ENCODE results near the gene RNF148.
"Not testable (repeated sequence)": the region's sequence is repeated elsewhere in the genome, so short reads cannot be mapped to it uniquely, and the experiment has no call there.

Gene RNF148

DNA sequence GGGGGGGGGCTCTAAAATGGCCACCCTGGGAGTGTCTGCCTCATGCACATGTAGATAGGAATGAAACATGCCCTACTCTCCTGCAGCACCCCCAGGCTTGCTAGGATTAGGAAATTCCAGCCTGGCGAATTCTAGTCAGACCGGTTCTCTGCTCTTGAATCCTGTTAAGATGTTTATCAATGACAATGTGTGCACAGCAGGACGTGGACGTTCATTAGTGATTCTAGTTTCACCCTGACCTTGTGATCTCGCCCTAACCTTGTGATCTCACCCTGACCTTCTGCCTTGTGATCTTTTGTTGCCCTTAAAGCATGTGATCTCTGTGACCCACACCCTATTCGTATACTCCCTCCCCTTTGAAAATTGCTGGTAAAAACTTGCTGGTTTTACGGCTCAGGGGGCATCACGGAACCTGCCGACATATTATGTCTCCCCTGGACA, 23.4 kb downstream of the RNF148 start:
- not testable (repeated sequence) for H3K9ac ChIP-seq (ENCODE audit: low read length in 5 of 5); H3K9me3 ChIP-seq (ENCODE audit: control insufficient read depth in 5 of 5, low read length in 5 of 5); H3K27me3 ChIP-seq (ENCODE audit: control insufficient read depth in 5 of 5, insufficient read depth in 4 of 5, low read length in 5 of 5); H3K4me1 ChIP-seq (ENCODE audit: control insufficient read depth in 5 of 5, insufficient read depth in 5 of 5, low read length in 5 of 5); H3K4me3 ChIP-seq (ENCODE audit: low read depth in 1 of 5, low read length in 5 of 5); H3K27ac ChIP-seq (ENCODE audit: low read depth, low read length); H3K36me3 ChIP-seq (ENCODE audit: control insufficient read depth in 5 of 5, insufficient read depth in 5 of 5, low read length in 5 of 5)

DNA sequence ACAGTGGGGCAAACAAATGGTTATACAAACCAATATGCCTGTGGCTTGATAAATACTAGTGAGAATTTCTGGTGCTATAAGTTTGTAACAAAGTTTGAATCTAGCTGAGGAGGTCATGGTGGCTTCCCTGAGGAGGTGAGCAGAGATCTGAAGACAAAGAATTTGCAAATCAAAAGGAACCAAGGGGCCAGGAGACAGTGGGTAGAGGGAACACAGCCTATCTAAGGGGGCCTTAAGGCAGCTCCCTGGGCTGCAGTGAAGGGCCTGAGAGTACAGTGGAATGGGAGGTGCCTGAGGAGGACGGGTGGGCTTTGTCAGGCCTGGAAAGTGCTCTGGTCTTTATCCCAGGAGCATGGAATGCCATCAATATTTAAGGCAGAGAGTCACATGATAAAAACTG, 25.6 kb downstream of the RNF148 start:
- Histone ChIP-seq H3K27ac (ENCODE audit: low read depth, low read length) (no peak overlapping the region), H3K4me1 (ENCODE audit: control insufficient read depth in 5 of 5, insufficient read depth in 5 of 5, low read length in 5 of 5) (peaks cover 0 to 11% (median 6%) of the 10 kb centered on the region in 5 donors), H3K36me3 (ENCODE audit: control insufficient read depth in 5 of 5, insufficient read depth in 5 of 5, low read length in 5 of 5) (no peaks in the 10 kb centered on the region), H3K4me3 (ENCODE audit: low read depth in 1 of 5, low read length in 5 of 5) (no peak overlapping the region), H3K27me3 (ENCODE audit: control insufficient read depth in 5 of 5, insufficient read depth in 4 of 5, low read length in 5 of 5) (no peaks in the 10 kb centered on the region), H3K9ac (ENCODE audit: low read length in 5 of 5) (no peak overlapping the region), H3K9me3 (ENCODE audit: control insufficient read depth in 5 of 5, low read length in 5 of 5) (no peaks in the 10 kb centered on the region)

DNA sequence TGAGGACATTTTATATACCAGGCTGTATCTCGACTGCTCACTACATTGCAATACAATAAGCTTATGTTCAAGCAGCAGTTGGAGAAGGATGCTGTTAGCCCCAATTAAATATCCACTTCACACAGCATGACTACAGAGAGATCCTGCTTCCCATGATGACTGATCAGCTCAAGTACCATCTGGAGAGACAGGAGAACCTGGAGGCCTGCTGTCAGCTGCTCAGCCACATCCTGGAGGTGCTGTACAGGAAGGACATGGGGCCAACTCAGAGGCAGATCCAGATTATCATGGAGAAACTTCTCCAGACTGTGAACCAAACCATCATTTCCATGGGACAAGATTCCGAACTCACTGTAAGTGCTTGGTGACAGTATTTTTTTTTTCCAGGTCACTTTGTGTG, 26.3 kb downstream of the RNF148 start:
- H3K4me3 ChIP-seq (ENCODE audit: low read depth in 1 of 5, low read length in 5 of 5) = no peak overlapping the region
- H3K36me3 ChIP-seq (ENCODE audit: control insufficient read depth in 5 of 5, insufficient read depth in 5 of 5, low read length in 5 of 5) = no peaks in the 10 kb centered on the region
- H3K27ac ChIP-seq (ENCODE audit: low read depth, low read length) = no peak overlapping the region
- peaks cover 0 to 11% (median 6%) of the 10 kb centered on the region in 5 donors for H3K4me1 ChIP-seq (ENCODE audit: control insufficient read depth in 5 of 5, insufficient read depth in 5 of 5, low read length in 5 of 5)
- H3K27me3 ChIP-seq (ENCODE audit: control insufficient read depth in 5 of 5, insufficient read depth in 4 of 5, low read length in 5 of 5) = no peaks in the 10 kb centered on the region
- H3K9ac ChIP-seq (ENCODE audit: low read length in 5 of 5) = no peak overlapping the region
- H3K9me3 ChIP-seq (ENCODE audit: control insufficient read depth in 5 of 5, low read length in 5 of 5) = no peaks in the 10 kb centered on the region

DNA sequence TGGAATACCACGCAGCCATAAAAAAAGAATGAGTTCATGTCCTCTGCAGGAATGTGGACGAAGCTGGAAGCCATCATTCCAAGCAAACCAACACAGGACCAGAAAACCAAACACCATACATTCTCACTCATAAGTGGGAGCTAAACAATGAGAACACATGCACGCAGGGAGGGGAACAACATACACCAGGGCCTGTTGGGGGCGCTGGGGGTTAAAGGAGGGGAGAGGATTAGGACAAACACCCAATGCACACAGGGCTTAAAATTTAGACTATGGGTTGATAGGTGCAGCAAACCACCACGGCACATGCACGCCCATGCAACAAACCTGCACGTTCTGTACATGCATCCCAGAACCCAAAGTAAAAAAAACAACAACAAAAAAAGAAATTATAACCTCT, 27.1 kb downstream of the RNF148 start:
- H3K36me3 ChIP-seq (ENCODE audit: control insufficient read depth in 5 of 5, insufficient read depth in 5 of 5, low read length in 5 of 5) = no peaks in the 10 kb centered on the region
- H3K9ac ChIP-seq (ENCODE audit: low read length in 5 of 5) = no peak overlapping the region
- no peak overlapping the region for H3K27ac ChIP-seq (ENCODE audit: low read depth, low read length)
- no peak overlapping the region for H3K4me3 ChIP-seq (ENCODE audit: low read depth in 1 of 5, low read length in 5 of 5)
- peaks cover 0 to 11% (median 6%) of the 10 kb centered on the region in 5 donors for H3K4me1 ChIP-seq (ENCODE audit: control insufficient read depth in 5 of 5, insufficient read depth in 5 of 5, low read length in 5 of 5)
- H3K27me3 ChIP-seq (ENCODE audit: control insufficient read depth in 5 of 5, insufficient read depth in 4 of 5, low read length in 5 of 5) = no peaks in the 10 kb centered on the region
- H3K9me3 ChIP-seq (ENCODE audit: control insufficient read depth in 5 of 5, low read length in 5 of 5) = no peaks in the 10 kb centered on the region

GRCh38 chr7:122675011-122675410, 27.7 kb downstream of the RNF148 start:
- no peaks in the 10 kb centered on the region for H3K27me3 ChIP-seq (ENCODE audit: control insufficient read depth in 5 of 5, insufficient read depth in 4 of 5, low read length in 5 of 5)
- no peak overlapping the region for H3K27ac ChIP-seq (ENCODE audit: low read depth, low read length)
- no peak overlapping the region for H3K9ac ChIP-seq (ENCODE audit: low read length in 5 of 5)
- no peaks in the 10 kb centered on the region for H3K9me3 ChIP-seq (ENCODE audit: control insufficient read depth in 5 of 5, low read length in 5 of 5)
- peaks cover 0 to 11% (median 6%) of the 10 kb centered on the region in 5 donors for H3K4me1 ChIP-seq (ENCODE audit: control insufficient read depth in 5 of 5, insufficient read depth in 5 of 5, low read length in 5 of 5)
- H3K4me3 ChIP-seq (ENCODE audit: low read depth in 1 of 5, low read length in 5 of 5) = peak overlapping the region in 1 of 5 donors; percentile 38
- H3K36me3 ChIP-seq (ENCODE audit: control insufficient read depth in 5 of 5, insufficient read depth in 5 of 5, low read length in 5 of 5) = no peaks in the 10 kb centered on the region

- Histone ChIP-seq H3K36me3 (ENCODE audit: control insufficient read depth in 5 of 5, insufficient read depth in 5 of 5, low read length in 5 of 5) (no peaks in the 10 kb centered on the region), H3K4me3 (ENCODE audit: low read depth in 1 of 5, low read length in 5 of 5) (peak overlapping the region; percentile 5 to 38 (median 18)), H3K27me3 (ENCODE audit: control insufficient read depth in 5 of 5, insufficient read depth in 4 of 5, low read length in 5 of 5) (no peaks in the 10 kb centered on the region), H3K27ac (ENCODE audit: low read depth, low read length) (no peak overlapping the region), H3K4me1 (ENCODE audit: control insufficient read depth in 5 of 5, insufficient read depth in 5 of 5, low read length in 5 of 5) (peaks cover 0 to 11% (median 6%) of the 10 kb centered on the region in 5 donors), H3K9ac (ENCODE audit: low read length in 5 of 5) (peak overlapping the region in 2 of 5 donors; percentile 28 to 48), H3K9me3 (ENCODE audit: control insufficient read depth in 5 of 5, low read length in 5 of 5) (no peaks in the 10 kb centered on the region)
Observed at GRCh38 chr7:122674502-122674901, 28.2 kb downstream of the RNF148 start.

GRCh38 chr7:122673951-122674350, 28.8 kb downstream of the RNF148 start:
- Histone ChIP-seq H3K9me3 (ENCODE audit: control insufficient read depth in 5 of 5, low read length in 5 of 5) (no peaks in the 10 kb centered on the region), H3K9ac (ENCODE audit: low read length in 5 of 5) (no peak overlapping the region), H3K4me3 (ENCODE audit: low read depth in 1 of 5, low read length in 5 of 5) (no peak overlapping the region), H3K27ac (ENCODE audit: low read depth, low read length) (no peak overlapping the region), H3K27me3 (ENCODE audit: control insufficient read depth in 5 of 5, insufficient read depth in 4 of 5, low read length in 5 of 5) (no peaks in the 10 kb centered on the region), H3K4me1 (ENCODE audit: control insufficient read depth in 5 of 5, insufficient read depth in 5 of 5, low read length in 5 of 5) (peaks cover 0 to 11% (median 6%) of the 10 kb centered on the region in 5 donors), H3K36me3 (ENCODE audit: control insufficient read depth in 5 of 5, insufficient read depth in 5 of 5, low read length in 5 of 5) (no peaks in the 10 kb centered on the region)

DNA sequence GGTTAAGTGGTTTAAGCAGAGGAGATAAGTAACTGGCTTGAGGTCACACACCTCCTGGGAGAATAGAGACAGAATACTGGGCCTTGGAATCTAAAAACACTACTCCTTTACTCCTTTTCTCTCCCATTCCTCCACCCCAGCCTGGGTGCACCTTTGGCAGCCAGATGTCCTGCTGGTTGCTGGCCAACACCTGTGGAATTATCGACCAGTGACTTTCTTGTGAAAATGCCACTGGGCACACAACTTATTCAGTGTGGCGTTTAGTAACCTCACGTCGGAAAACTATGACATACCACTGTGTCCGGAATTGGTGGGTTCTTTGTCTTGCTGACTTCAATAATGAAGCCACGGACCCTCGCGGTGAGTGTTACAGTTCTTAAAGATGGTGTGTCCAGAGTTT, 30.2 kb downstream of the RNF148 start:
- Histone ChIP-seq H3K27ac (ENCODE audit: low read depth, low read length) (no peak overlapping the region), H3K4me3 (ENCODE audit: low read depth in 1 of 5, low read length in 5 of 5) (no peak overlapping the region), H3K9me3 (ENCODE audit: control insufficient read depth in 5 of 5, low read length in 5 of 5) (no peaks in the 10 kb centered on the region), H3K9ac (ENCODE audit: low read length in 5 of 5) (no peak overlapping the region), H3K4me1 (ENCODE audit: control insufficient read depth in 5 of 5, insufficient read depth in 5 of 5, low read length in 5 of 5) (peaks cover 0 to 11% (median 6%) of the 10 kb centered on the region in 5 donors), H3K27me3 (ENCODE audit: control insufficient read depth in 5 of 5, insufficient read depth in 4 of 5, low read length in 5 of 5) (no peaks in the 10 kb centered on the region), H3K36me3 (ENCODE audit: control insufficient read depth in 5 of 5, insufficient read depth in 5 of 5, low read length in 5 of 5) (no peaks in the 10 kb centered on the region)

DNA sequence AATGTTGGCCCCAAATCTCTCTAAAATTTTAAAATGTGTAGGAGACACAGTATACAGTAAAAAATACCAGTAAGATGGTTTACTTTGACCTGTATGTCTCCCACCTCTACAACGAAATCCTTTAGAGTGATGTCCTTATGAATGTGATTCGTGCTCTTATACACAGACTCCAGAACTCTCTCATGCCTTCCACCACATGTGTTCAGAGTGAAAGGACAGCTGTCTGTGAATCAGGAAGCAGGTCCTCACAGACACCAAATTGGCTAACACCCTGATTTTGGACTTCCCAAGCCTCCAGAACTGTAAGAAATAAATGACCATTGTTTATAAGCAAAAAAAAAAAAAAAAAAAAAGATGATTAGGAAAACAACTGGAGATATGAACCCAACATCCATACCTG, 39.0 kb downstream of the RNF148 start:
- Histone ChIP-seq H3K27ac (ENCODE audit: low read depth, low read length) (no peak overlapping the region), H3K36me3 (ENCODE audit: control insufficient read depth in 5 of 5, insufficient read depth in 5 of 5, low read length in 5 of 5) (no peaks in the 10 kb centered on the region), H3K9me3 (ENCODE audit: control insufficient read depth in 5 of 5, low read length in 5 of 5) (no peaks in the 10 kb centered on the region), H3K27me3 (ENCODE audit: control insufficient read depth in 5 of 5, insufficient read depth in 4 of 5, low read length in 5 of 5) (no peaks in the 10 kb centered on the region), H3K9ac (ENCODE audit: low read length in 5 of 5) (no peak overlapping the region), H3K4me1 (ENCODE audit: control insufficient read depth in 5 of 5, insufficient read depth in 5 of 5, low read length in 5 of 5) (no peaks in the 10 kb centered on the region), H3K4me3 (ENCODE audit: low read depth in 1 of 5, low read length in 5 of 5) (no peak overlapping the region)

DNA sequence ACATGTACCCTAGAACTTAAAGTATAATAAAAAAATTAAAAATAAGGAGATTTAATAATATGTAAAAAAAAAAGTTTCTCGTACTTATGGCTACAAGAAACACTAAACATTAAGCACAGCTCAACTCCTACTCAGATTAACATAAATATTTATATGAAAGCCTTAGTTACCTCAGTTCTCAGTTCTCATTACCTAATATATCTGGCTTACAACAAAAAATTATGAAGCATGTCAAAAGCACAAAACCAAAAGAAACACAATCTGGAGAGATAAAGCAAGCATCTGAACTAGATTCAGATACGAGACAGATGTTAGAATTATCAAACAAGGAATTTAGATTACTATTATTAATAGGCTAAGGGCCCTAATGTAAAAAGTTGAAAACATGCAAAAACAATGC, 43.9 kb downstream of the RNF148 start:
- Histone ChIP-seq H3K27ac (ENCODE audit: low read depth, low read length) (no peak overlapping the region), H3K4me3 (ENCODE audit: low read depth in 1 of 5, low read length in 5 of 5) (no peak overlapping the region), H3K9me3 (ENCODE audit: control insufficient read depth in 5 of 5, low read length in 5 of 5) (peaks cover 0 to 3% (median 0%) of the 10 kb centered on the region in 5 donors), H3K27me3 (ENCODE audit: control insufficient read depth in 5 of 5, insufficient read depth in 4 of 5, low read length in 5 of 5) (no peaks in the 10 kb centered on the region), H3K4me1 (ENCODE audit: control insufficient read depth in 5 of 5, insufficient read depth in 5 of 5, low read length in 5 of 5) (no peaks in the 10 kb centered on the region), H3K9ac (ENCODE audit: low read length in 5 of 5) (no peak overlapping the region), H3K36me3 (ENCODE audit: control insufficient read depth in 5 of 5, insufficient read depth in 5 of 5, low read length in 5 of 5) (no peaks in the 10 kb centered on the region)

- H3K9ac ChIP-seq (ENCODE audit: low read length in 5 of 5) = no peak overlapping the region
- H3K27me3 ChIP-seq (ENCODE audit: control insufficient read depth in 5 of 5, insufficient read depth in 4 of 5, low read length in 5 of 5) = no peaks in the 10 kb centered on the region
- peaks cover 0 to 4% (median 0%) of the 10 kb centered on the region in 5 donors for H3K4me1 ChIP-seq (ENCODE audit: control insufficient read depth in 5 of 5, insufficient read depth in 5 of 5, low read length in 5 of 5)
- no peak overlapping the region for H3K4me3 ChIP-seq (ENCODE audit: low read depth in 1 of 5, low read length in 5 of 5)
- H3K9me3 ChIP-seq (ENCODE audit: control insufficient read depth in 5 of 5, low read length in 5 of 5) = peaks cover 0 to 3% (median 0%) of the 10 kb centered on the region in 5 donors
- no peak overlapping the region for H3K27ac ChIP-seq (ENCODE audit: low read depth, low read length)
- no peaks in the 10 kb centered on the region for H3K36me3 ChIP-seq (ENCODE audit: control insufficient read depth in 5 of 5, insufficient read depth in 5 of 5, low read length in 5 of 5)
Observed at GRCh38 chr7:122653685-122654084, 49.0 kb downstream of the RNF148 start.

All from subcutaneous abdominal adipose tissue (tissue), 5 donors.